HG03066 (cell line): ENCODE results near the gene SLC15A4.
"Not testable (repeated sequence)": the region's sequence is repeated elsewhere in the genome, so short reads cannot be mapped to it uniquely, and the experiment has no call there.

Source experiments
- ATAC-seq: cut with Tn5 transposase; IDR thresholded peaks from one replicate; pipeline ENCODE4 v1.9.1; 2021; ENCODE audit warnings: low read depth; ENCODE audit not compliant: unreplicated experiment

Gene SLC15A4

GRCh38 chr12:128846671-128847070 lies 22.9 kb upstream of the SLC15A4 start:
- not testable (repeated sequence) for ATAC-seq

GRCh38 chr12:128844031-128844635 lies 20.4 kb upstream of the SLC15A4 start:
- ATAC-seq: no peak

GRCh38 chr12:128843538-128843937 lies 19.8 kb upstream of the SLC15A4 start:
- ATAC-seq: no peak

- no peak for ATAC-seq
These were observed 18.8 kb upstream of the SLC15A4 start for GRCh38 chr12:128842579-128842978.

- ATAC-seq: peak; percentile 71
These were observed 17.2 kb upstream of the SLC15A4 start for GRCh38 chr12:128840862-128841468.

- not testable (repeated sequence) for ATAC-seq
These were observed 16.1 kb upstream of the SLC15A4 start for GRCh38 chr12:128839885-128840284.

- ATAC-seq: no peak
These were observed 9.7 kb upstream of the SLC15A4 start for GRCh38 chr12:128833418-128833817.

- ATAC-seq: peak; percentile 48
These were observed 6.7 kb upstream of the SLC15A4 start for GRCh38 chr12:128830505-128830893.

- ATAC-seq: peak; percentile 85
These were observed 6.2 kb upstream of the SLC15A4 start for GRCh38 chr12:128829861-128830504.

- no peak for ATAC-seq
These were observed 4.0 kb upstream of the SLC15A4 start for GRCh38 chr12:128827724-128828123.

- no peak for ATAC-seq
These were observed 2.1 kb upstream of the SLC15A4 start for GRCh38 chr12:128825835-128826234.

- ATAC-seq: peak; percentile 13
These were observed 392 bp downstream of the SLC15A4 start for GRCh38 chr12:128823216-128823915.

- ATAC-seq: peak; percentile 53
These were observed 2.9 kb downstream of the SLC15A4 start for GRCh38 chr12:128820723-128821432.

- ATAC-seq: no peak
These were observed 3.5 kb downstream of the SLC15A4 start for GRCh38 chr12:128820253-128820652.

GRCh38 chr12:128819293-128820144 lies 4.2 kb downstream of the SLC15A4 start:
- no peak for ATAC-seq

GRCh38 chr12:128818065-128819022 lies 5.4 kb downstream of the SLC15A4 start:
- peak; percentile 36 for ATAC-seq

GRCh38 chr12:128817111-128818015 lies 6.4 kb downstream of the SLC15A4 start:
- peak; percentile 36 for ATAC-seq

- no peak for ATAC-seq
These were observed 7.2 kb downstream of the SLC15A4 start for GRCh38 chr12:128816643-128816920.
